Measurements from ENCODE around the gene PSMB7.

The PSMB7 gene

GRCh38 chr9:124381170-124381945, 33.9 kb downstream of the PSMB7 start:
- no peak for DNase-seq (ENCODE audit: low spot score)

DNA sequence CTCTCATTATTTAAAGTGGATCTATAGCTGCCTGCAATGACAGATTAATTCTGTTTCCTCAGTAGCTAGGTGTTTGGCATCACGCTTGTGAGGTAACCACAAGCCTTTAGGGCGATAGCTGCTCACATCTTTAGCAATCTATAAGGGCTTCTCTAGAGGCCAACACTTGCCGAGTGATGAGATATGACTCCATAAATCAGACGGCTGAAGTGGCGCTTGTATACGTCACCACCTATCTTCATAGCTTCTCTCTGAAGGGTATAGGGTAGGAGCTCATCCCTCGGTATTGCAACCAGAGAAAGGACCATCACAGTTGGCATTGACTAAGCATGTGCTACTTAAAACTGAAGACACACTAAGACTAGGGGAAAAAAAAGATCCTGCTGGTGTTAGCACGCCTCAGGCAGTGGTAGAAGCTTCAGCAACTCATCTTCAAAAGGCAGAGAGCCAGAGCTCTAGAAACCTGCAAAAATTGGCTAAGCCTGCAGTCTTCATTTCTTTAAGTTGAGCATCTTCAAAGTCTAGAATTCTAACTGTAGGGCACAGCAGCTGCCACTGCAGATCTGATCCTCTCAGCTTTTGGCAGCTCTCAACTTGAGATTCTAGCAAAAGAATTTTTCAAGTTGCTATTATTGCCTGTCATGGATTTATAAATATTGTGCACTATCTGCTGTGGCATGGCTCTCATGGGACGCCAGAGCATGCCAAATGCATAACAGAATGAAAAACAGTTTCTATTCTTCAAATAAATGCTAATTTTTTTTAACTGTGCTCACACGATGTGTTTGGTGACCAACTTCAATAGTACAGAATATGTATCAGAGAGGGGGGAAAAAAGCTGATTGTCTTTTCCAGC, 37.5 kb downstream of the PSMB7 start:
- no peak for DNase-seq (ENCODE audit: low spot score)

DNA sequence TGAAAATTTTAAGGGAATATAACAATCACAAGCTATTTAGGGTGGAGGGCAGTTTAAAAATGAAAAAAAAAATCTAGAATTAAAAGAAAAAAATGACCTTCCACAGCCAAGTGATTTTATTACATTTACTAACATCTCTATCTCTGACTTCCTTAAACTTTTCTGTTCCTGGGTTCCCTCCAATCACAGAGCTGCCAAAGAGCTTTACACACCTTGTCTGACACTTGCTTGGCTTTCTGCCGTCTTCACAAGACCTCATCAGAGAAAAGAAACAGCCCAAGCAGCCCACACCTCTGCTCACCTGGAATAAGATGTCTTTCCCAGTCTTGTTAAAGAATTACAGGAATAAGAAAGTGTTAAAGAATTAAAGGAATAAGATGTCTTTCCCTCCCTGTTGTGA, 38.9 kb downstream of the PSMB7 start:
- no peak for DNase-seq (ENCODE audit: low spot score)

DNA sequence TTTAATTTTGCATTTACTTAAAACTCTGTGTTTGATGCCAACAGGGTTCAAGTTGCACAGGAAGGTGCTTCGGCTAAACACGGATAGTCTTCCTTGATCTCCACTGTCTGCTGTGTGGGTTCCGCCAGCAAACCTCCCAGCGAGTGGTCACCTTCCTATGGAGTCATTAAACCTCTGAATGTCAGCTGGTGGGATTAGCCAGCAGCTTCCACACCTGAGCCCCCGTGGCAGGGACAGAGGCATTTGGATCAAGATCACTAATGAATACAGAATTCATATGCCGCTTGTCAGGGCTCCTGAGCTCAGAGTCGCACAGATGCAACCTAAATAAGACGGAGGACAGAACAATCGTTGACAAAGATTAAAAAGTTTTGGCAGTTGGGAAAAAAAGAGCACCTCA, 39.5 kb downstream of the PSMB7 start:
- DNase-seq (ENCODE audit: low spot score): no peak

GRCh38 chr9:124373851-124374250, 41.4 kb downstream of the PSMB7 start:
- DNase-seq (ENCODE audit: low spot score): no peak

DNA sequence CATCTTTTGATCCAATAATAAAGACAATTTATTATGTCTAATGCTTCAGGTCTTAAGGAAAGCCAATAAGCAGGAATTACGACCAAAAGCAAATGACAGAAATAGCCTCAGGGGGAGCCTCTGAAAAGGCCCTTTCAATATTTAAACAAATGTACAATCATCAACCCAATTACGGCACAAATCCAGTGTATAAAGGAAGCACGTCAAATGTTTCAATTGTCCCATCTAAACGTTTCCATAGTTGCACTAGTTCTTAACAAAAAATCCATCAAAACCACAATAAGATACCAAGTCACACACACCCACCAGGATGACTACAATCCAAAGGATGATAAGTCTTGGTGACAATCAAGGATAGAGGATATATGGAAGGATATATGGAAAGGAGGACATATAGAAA, 41.9 kb downstream of the PSMB7 start:
- DNase-seq (ENCODE audit: low spot score): no peak

DNA sequence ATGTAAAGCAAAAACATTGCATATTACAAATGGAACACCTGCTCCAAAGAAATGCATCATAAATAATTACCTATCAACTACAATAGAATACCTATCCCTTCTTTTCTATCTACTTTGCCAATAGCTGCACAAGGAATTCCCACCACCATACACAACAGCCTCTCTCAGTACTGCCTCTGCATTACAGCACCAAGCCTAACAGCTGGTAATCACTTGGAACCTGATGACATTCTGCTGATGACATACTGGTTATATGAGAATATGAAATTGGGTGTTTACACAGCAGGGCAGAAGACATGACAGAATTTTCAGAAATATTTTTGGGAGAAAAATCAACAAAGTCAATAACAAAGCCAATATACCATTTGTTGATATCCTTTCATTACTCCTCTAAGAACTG, 43.2 kb downstream of the PSMB7 start:
- DNase-seq (ENCODE audit: low spot score): no peak

- no peak for DNase-seq (ENCODE audit: low spot score)
These were observed 44.2 kb downstream of the PSMB7 start for GRCh38 chr9:124370896-124371582.

GRCh38 chr9:124369231-124369797, 45.9 kb downstream of the PSMB7 start:
- no peak for DNase-seq (ENCODE audit: low spot score)

- no peak for DNase-seq (ENCODE audit: low spot score)
These were observed 46.5 kb downstream of the PSMB7 start for GRCh38 chr9:124368692-124369091.

- no peak for DNase-seq (ENCODE audit: low spot score)
These were observed 48.6 kb downstream of the PSMB7 start for GRCh38 chr9:124366476-124367220.

- DNase-seq (ENCODE audit: low spot score): no peak
These were observed 50.2 kb downstream of the PSMB7 start for GRCh38 chr9:124365036-124365435.

GRCh38 chr9:124364141-124364540, 51.1 kb downstream of the PSMB7 start:
- DNase-seq (ENCODE audit: low spot score): no peak

GRCh38 chr9:124363326-124364096, 51.7 kb downstream of the PSMB7 start:
- DNase-seq (ENCODE audit: low spot score): no peak

DNA sequence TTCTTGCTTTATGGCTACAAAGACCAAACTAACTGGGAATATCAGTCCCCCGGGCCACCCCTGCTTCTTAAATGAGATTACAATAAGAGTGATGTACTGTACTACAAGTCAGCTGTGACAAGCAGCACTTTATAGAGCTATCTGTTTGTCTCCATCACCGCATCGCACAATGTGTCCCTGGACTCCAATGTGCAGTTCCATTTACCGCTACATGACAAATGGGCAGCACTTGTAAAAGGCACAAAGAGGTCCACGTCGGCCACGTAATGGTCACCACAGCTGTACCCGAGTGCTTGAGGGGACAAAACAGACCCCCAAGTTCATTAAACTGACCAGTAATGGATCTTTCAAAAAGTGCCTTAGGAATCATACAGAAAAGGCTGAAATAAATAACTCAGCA, 54.1 kb downstream of the PSMB7 start:
- no peak for DNase-seq (ENCODE audit: low spot score)

DNA sequence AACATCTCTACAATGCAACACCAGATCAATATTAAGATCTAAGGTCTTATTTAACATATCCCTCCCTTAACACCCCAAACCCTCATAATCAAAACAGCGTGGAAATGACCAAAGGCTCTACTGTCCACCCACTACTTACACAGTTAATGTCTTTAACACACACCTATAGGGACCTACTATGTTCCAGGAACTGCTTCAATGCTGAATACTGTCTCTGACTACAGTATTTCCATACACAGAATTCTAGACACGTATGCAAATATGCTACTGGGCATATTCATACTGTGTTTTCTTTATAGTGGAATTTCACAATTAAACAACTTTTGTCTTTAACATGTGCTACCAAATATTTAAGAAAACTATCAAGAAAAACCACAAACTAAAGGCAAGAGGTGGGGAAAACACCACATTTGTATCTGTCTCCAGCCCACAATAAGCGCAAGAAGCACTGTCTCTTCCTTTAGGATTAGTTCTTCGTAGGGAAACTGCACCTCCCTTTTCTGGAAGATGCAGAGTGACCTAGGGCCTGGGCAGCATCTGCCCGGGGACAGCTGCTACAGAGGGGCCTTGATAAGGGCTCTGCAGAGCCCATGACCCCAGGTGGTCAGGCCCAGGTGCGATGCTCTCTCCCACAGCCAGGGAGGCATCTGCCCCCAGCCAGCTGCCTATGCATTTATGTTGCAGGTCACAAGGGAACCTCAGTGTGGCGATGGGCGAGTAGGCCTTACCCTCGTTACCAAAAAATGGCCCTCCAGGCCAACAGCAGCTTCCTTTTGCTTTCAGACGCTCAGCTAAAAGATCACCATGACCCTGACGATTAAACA, 55.2 kb downstream of the PSMB7 start:
- no peak for DNase-seq (ENCODE audit: low spot score)

- DNase-seq (ENCODE audit: low spot score): no peak
These were observed 55.8 kb downstream of the PSMB7 start for GRCh38 chr9:124359426-124359825.

DNA sequence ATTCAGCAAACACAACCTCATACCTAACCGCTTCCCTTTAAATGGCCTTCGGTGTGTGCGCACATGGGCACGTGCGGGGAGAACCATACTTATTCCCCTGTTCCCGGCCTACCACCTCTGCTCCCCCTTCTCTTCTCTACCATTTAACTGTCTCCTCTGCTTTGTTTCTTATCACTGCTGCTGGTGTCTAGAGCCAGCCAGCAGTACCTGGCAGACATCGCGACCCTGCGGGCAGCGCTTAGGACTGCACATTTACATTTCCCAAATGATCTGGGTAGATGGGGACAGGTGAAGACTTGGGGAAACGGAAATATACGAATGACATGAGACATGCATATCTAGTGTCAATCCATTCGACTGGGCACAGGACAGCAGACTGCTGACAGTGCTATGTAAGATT, 56.6 kb downstream of the PSMB7 start:
- DNase-seq (ENCODE audit: low spot score): no peak

DNA sequence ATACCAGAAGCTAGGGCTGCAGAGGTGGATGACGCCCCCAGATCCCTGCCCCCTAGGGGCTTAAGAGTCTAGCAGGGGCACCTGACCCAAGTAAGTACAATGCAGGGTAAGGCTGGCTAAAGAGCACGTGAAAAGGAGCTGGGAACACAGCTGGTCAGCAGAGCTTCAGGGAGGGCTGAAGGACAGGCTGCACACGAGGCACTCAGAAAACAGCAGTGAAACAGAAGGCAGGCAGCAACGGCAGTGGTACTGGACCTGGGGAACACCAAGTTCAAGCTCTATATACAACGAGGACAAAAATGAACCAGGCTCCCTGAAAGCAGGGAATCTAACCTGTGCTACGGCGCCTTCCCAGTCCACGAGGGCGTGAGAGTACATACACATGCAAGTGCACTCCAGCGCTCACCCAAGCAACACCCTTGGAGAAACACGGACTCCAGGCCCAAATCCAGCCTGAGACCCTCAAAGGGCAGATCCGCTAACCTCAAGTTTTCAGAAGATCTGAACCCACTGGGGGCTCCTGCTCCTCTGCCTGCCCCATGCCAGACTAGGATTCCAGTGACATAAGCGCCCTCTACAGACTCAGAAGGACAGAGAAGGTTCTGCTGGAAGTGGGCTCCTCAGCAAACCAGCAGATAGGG, 57.4 kb downstream of the PSMB7 start:
- no peak for DNase-seq (ENCODE audit: low spot score)

Measured in CD4-positive, alpha-beta T cell treated with Interleukin-6 at 100 ng/mL for 8 hours (primary cell).